GM12873 (cell line): ENCODE data around the gene IGFBP5.

Experiments
- CTCF ChIP-seq: IDR thresholded peaks from 2 replicates; pipeline ENCODE4 v1.5.1; 2012; ENCODE audit warnings: low read depth, mild to moderate bottlenecking, moderate library complexity, low read length, control low read depth; ENCODE audit not compliant: insufficient read depth; ENCODE audit errors: missing control alignments

The IGFBP5 gene

DNA sequence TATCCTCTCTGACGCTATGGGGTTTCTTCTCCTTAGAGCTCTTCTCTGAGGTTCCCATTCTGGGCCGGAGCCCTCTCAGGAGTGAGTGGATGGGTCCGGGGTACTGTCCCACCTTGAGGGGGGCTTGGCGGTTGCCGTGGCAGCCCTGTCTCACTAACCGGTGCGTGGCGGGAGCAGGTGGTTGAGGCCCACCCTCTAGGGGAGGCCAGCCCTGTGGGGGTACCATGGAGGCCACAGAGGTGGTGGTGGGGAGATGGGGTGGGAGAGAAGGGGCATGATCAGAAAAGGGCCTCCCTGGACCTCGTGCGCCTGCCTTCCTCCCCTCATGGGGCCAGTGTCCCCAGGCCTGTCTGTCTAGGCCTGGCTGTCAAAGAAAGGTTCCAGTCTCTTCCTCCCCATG is 22.3 kb downstream of the IGFBP5 start:
- TF ChIP-seq CTCF = no peak

DNA sequence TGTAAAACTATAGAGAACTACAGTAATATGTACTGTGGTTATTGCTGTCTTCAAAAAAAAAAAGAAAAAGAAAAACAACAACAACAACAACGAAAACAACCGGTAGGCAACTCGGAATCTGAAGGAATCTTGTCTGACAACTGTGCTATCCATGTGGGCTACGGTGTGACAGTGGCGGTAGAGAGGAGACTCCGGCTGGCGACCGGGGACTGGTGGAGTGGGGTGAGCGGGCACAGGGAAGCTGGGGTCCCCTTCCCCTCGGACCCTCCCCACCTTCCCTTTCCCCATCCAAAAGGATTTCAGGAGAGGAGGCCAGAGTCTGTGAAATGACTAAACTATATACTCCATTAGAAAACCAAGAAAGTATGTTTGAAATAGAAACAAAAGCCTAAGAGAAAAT is 22.9 kb downstream of the IGFBP5 start:
- TF ChIP-seq CTCF = no peak

GRCh38 chr2:216671791-216672343 is 23.5 kb downstream of the IGFBP5 start:
- no peak for TF ChIP-seq CTCF

DNA sequence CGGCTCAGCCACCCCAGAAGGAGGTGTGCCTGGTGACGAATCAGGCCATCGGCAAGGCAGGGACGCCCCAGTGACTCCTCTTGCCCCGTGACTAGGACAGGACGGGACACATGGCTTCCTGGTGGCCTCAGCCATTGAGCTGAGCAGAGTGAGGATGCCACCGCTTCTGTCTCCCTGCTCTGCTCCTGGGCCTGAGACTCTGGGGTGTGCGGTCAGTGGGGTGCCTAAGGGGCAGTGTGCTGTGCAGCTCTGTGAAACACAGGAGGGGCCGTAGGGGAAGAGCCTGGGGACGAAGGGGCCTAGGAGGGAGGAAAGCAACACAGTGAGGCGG is 24.3 kb downstream of the IGFBP5 start:
- TF ChIP-seq CTCF = no peak

GRCh38 chr2:216670266-216671080 is 24.9 kb downstream of the IGFBP5 start:
- no peak for TF ChIP-seq CTCF

DNA sequence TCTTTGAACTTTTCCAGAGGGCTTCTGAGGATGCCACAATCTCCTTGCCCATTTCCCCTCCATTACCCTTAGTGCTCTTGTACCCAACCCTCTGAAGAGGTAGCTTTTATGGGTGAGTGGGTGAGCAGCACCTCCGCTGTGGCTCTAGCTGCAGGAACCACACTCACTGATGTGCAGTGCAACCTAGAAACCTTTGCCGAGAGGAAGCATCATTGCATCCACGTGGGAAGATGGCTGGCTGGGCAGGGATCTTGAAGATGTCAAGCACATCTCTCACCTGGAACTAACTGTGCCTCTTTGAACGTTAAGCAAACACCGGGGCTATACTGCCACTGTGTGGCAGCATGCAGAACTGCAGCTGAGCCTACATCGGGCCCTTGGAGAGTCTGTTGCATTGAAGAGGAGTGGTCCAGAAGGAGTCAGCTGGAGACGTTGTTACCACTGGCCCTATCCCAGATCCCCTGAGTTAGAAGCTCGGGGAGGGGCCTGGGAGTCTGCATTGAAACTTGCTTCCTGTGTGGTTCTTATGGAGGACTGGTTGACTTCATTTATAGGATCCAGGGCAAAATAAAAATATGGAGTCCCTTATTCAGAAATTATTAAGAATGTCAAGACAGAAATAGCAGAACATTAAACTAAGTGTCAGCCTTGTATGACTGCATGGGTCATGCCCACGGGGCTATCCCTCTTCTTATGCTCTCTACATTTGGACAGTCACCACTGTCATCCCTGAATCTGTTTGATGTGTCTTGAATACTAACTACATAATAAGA is 28.7 kb downstream of the IGFBP5 start:
- TF ChIP-seq CTCF = peak; percentile 100

GRCh38 chr2:216665717-216666116 is 29.6 kb downstream of the IGFBP5 start:
- no peak for TF ChIP-seq CTCF
